GM18499 (cell line): Measurements from ENCODE around the gene SYCE1.
"Not testable (repeated sequence)": the region's sequence is repeated elsewhere in the genome, so short reads cannot be mapped to it uniquely, and the experiment has no call there.

Source experiments
- ATAC-seq: cut with Tn5 transposase; IDR thresholded peaks from one replicate; pipeline ENCODE4 v1.9.1; 2021; ENCODE audit warnings: moderate number of reproducible peaks; ENCODE audit not compliant: insufficient read depth, unreplicated experiment

The SYCE1 gene

GRCh38 chr10:133564816-133565215 lies 567 bp downstream of the SYCE1 start:
- no peak for ATAC-seq

GRCh38 chr10:133559216-133559615 lies 6.2 kb downstream of the SYCE1 start:
- ATAC-seq: no peak

GRCh38 chr10:133557381-133557780 lies 8.0 kb downstream of the SYCE1 start:
- ATAC-seq: no peak

- no peak for ATAC-seq
These were observed 9.9 kb downstream of the SYCE1 start for GRCh38 chr10:133555521-133555920.

GRCh38 chr10:133554600-133554999 lies 10.8 kb downstream of the SYCE1 start:
- no peak for ATAC-seq

GRCh38 chr10:133544506-133544905 lies 20.9 kb downstream of the SYCE1 start:
- no peak for ATAC-seq

GRCh38 chr10:133541441-133541975 lies 23.9 kb downstream of the SYCE1 start:
- not testable (repeated sequence) for ATAC-seq

GRCh38 chr10:133537546-133538545 lies 27.5 kb downstream of the SYCE1 start:
- ATAC-seq: no peak

GRCh38 chr10:133536198-133536597 lies 29.2 kb downstream of the SYCE1 start:
- no peak for ATAC-seq

- ATAC-seq: no peak
These were observed 31.0 kb downstream of the SYCE1 start for GRCh38 chr10:133534417-133534816.

- no peak for ATAC-seq
These were observed 32.5 kb downstream of the SYCE1 start for GRCh38 chr10:133532871-133533270.

- no peak for ATAC-seq
These were observed 34.9 kb downstream of the SYCE1 start for GRCh38 chr10:133530506-133530905.

- ATAC-seq: no peak
These were observed 35.8 kb downstream of the SYCE1 start for GRCh38 chr10:133529576-133529946.

- no peak for ATAC-seq
These were observed 36.4 kb downstream of the SYCE1 start for GRCh38 chr10:133528845-133529575.

GRCh38 chr10:133528296-133528844 lies 37.0 kb downstream of the SYCE1 start:
- no peak for ATAC-seq

GRCh38 chr10:133527771-133528271 lies 37.6 kb downstream of the SYCE1 start:
- ATAC-seq: no peak

- no peak for ATAC-seq
These were observed 38.3 kb downstream of the SYCE1 start, which contains the start of gene CYP2E1 for GRCh38 chr10:133526957-133527588. Gene CYP2E1 (plus strand): TSS chr10:133527363. CDS start chr10:133527396, 33 bp downstream.

- no peak for ATAC-seq
These were observed 39.9 kb downstream of the SYCE1 start for GRCh38 chr10:133525444-133525843.

GRCh38 chr10:133523631-133524203 lies 41.7 kb downstream of the SYCE1 start:
- ATAC-seq: no peak
